ENCODE results near the gene PXYLP1.

PXYLP1 gene

DNA sequence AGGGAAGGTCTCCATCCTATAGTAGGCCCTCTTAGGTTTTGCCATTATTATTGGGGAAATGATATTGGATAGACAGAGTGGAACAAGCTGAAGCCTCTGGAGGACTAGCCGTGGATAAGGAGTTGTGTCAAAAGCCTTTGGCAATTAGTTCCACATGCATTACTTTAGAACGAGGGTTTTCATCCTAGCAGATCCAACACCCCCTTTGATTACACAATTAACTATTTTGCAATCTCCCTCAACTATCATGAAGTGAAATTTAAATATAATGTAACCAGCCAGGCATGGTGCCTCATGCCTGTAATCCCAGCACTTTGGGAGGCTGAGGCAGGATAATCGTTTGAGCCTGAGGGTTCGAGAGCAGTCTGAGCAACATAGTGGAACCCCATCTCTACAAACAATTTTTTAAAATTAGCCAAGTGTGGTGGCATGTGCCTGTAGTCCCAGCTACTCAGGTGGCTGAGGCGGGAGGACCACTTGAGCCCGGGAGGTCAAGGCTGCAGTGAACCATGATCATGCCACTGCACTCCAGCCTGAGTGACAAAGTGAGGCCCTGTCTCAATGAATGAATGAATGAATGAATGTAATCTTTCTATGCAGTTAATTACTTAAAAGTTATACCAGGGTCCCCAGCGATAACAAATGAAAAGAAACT is 56.8 kb downstream of the PXYLP1 start:
- no peak overlapping the region for H3K4me3 Mint-ChIP-seq
- TF ChIP-seq, protein P1, sequence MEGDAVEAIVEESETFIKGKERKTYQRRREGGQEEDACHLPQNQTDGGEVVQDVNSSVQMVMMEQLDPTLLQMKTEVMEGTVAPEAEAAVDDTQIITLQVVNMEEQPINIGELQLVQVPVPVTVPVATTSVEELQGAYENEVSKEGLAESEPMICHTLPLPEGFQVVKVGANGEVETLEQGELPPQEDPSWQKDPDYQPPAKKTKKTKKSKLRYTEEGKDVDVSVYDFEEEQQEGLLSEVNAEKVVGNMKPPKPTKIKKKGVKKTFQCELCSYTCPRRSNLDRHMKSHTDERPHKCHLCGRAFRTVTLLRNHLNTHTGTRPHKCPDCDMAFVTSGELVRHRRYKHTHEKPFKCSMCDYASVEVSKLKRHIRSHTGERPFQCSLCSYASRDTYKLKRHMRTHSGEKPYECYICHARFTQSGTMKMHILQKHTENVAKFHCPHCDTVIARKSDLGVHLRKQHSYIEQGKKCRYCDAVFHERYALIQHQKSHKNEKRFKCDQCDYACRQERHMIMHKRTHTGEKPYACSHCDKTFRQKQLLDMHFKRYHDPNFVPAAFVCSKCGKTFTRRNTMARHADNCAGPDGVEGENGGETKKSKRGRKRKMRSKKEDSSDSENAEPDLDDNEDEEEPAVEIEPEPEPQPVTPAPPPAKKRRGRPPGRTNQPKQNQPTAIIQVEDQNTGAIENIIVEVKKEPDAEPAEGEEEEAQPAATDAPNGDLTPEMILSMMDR (IDR thresholded peaks at IDR 0.05): no peak
- peaks cover 20% of the 10 kb centered on the region for H3K4me1 Mint-ChIP-seq
- H3K27ac Mint-ChIP-seq: no peak overlapping the region
- H3K36me3 Mint-ChIP-seq (ENCODE audit: low read depth): peaks cover 49% of the 10 kb centered on the region
- DNase-seq: no peak
- no peaks in the 10 kb centered on the region for H3K9me3 Mint-ChIP-seq
- H3K27me3 Mint-ChIP-seq (ENCODE audit: low read depth, poor library complexity): no peaks in the 10 kb centered on the region

DNA sequence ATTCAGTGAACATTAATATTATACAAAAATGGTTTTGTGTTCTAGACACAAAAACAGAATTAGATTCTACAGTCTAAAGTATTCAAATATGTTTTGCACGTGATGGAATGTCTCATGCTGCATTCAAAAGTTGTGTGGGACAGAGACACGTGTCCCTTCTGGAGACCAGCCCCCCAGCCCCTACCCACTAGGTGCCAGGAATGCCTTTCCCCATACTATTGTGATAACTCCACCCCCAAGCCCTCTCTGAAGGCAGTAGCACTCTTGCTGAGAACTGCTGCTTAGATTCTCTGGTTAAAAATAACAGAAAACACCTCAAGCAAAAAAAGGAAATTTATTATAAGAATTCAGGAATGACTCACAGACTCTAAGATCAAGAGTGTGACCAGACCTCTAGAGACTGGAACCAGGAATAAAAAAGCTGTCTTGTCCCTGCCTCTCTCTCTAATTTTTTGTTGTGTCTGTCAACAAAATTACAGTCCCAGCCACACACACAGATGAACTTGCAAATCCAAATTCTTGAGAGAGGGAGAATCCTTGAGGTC is 57.7 kb downstream of the PXYLP1 start:
- no peaks in the 10 kb centered on the region for H3K27me3 Mint-ChIP-seq (ENCODE audit: low read depth, poor library complexity)
- H3K36me3 Mint-ChIP-seq (ENCODE audit: low read depth): peaks cover 47% of the 10 kb centered on the region
- H3K4me3 Mint-ChIP-seq: no peak overlapping the region
- peaks cover 20% of the 10 kb centered on the region for H3K4me1 Mint-ChIP-seq
- TF ChIP-seq, protein P1 (IDR thresholded peaks at IDR 0.05): no peak
- no peak for DNase-seq
- H3K27ac Mint-ChIP-seq: no peak overlapping the region
- no peaks in the 10 kb centered on the region for H3K9me3 Mint-ChIP-seq

DNA sequence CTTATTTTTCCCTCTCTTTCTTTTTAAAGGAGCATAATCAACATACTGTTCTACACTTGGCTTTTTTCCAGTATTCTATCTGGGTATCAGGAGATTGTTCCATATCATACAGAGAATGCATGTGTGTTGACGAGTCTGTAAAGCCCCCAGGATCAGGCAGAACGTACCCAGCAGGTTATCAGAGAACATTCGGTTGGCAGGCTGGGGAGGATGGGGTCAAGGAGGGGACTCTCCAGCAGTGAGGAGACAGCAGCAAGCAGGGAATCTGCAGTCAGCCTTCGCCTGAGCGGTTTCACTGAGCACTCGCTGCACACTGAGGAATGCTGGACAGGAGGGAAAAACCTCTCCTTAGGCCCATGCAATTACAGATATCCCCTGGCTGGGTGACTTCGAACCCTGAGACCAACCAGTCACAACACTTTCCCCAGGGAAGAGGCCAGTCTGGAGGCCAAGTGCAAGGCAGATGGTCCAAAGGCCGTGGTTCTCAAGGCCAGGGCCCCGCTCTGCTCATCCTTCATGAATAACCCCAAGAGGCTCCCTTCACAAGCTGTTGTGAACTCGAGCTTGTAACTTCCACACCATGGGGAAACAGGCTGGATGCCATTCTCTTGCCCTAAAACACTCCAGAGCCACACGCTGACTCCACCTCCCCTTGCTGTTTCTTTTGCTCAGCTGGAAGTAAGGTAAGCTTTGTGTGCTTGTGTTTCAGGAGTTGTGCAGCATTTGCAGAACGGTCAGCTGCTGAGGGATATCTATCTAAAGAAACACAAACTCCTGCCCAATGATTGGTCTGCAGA is 60.1 kb downstream of the PXYLP1 start:
- TF ChIP-seq, protein P1 (IDR thresholded peaks at IDR 0.05): no peak
- no peaks in the 10 kb centered on the region for H3K9me3 Mint-ChIP-seq
- H3K4me1 Mint-ChIP-seq: peaks cover 20% of the 10 kb centered on the region
- H3K27ac Mint-ChIP-seq: no peak overlapping the region
- no peaks in the 10 kb centered on the region for H3K27me3 Mint-ChIP-seq (ENCODE audit: low read depth, poor library complexity)
- no peak for DNase-seq
- H3K4me3 Mint-ChIP-seq: no peak overlapping the region
- peaks cover 35% of the 10 kb centered on the region for H3K36me3 Mint-ChIP-seq (ENCODE audit: low read depth)

DNA sequence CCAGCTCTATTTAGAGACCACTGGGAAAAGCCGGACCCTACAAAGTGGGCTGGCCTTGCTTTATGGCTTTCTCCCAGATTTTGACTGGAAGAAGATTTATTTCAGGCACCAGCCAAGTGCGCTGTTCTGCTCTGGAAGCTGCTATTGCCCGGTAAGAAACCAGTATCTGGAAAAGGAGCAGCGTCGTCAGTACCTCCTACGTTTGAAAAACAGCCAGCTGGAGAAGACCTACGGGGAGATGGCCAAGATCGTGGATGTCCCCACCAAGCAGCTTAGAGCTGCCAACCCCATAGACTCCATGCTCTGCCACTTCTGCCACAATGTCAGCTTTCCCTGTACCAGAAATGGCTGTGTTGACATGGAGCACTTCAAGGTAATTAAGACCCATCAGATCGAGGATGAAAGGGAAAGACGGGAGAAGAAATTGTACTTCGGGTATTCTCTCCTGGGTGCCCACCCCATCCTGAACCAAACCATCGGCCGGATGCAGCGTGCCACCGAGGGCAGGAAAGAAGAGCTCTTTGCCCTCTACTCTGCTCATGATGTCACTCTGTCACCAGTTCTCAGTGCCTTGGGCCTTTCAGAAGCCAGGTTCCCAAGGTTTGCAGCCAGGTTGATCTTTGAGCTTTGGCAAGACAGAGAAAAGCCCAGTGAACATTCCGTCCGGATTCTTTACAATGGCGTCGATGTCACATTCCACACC is 60.9 kb downstream of the PXYLP1 start:
- Mint-ChIP-seq H3K4me3 (no peak overlapping the region), H3K9me3 (peaks cover 5% of the 10 kb centered on the region), H3K27me3 (ENCODE audit: low read depth, poor library complexity) (no peaks in the 10 kb centered on the region), H3K27ac (no peak overlapping the region), H3K4me1 (peaks cover 20% of the 10 kb centered on the region), H3K36me3 (ENCODE audit: low read depth) (peaks cover 28% of the 10 kb centered on the region)
- TF ChIP-seq, protein P1 (IDR thresholded peaks at IDR 0.05): no peak
- no peak for DNase-seq

DNA sequence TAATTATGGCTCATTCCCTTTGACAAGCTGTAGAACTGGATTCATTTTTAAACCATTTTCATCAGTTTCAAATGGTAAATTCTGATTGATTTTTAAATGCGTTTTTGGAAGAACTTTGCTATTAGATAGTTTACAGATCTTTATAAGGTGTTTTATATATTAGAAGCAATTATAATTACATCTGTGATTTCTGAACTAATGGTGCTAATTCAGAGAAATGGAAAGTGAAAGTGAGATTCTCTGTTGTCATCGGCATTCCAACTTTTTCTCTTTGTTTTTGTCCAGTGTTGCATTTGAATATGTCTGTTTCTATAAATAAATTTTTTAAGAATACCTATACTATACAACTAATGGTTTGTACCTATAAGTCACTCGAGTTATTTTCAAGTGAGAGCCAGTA is 62.7 kb downstream of the PXYLP1 start:
- Mint-ChIP-seq H3K36me3 (ENCODE audit: low read depth) (peaks cover 30% of the 10 kb centered on the region), H3K4me3 (no peak overlapping the region), H3K27ac (no peak overlapping the region), H3K27me3 (ENCODE audit: low read depth, poor library complexity) (peaks cover 5% of the 10 kb centered on the region), H3K9me3 (peaks cover 17% of the 10 kb centered on the region), H3K4me1 (peaks cover 16% of the 10 kb centered on the region)
- TF ChIP-seq, protein P1 (IDR thresholded peaks at IDR 0.05): no peak
- no peak for DNase-seq
